H1 (cell line): ENCODE results near the gene ARID3B. TPM values are rescaled to one million over a fixed set of nuclear protein-coding genes. Genes with fewer than 3 reads are reported as not detected.

Experiments used
- CTCF ChIA-PET: fragments of 300-600 bp; sonication (Branson Sonifier 250); formaldehyde crosslinking; loops from one replicate; lab custom pipeline; 2021; ENCODE audit not compliant: partially characterized antibody; lab: Charles Lee
- POLR2A ChIA-PET: fragments of 300-600 bp; sonication (Branson Sonifier 250); formaldehyde crosslinking; loops from one replicate; lab custom pipeline; 2021; ENCODE audit warnings: inconsistent platforms; ENCODE audit not compliant: partially characterized antibody; lab: Charles Lee
- DNase-seq, 2 experiments: peaks; one replicate each; pipeline versions ENCODE4 v3.0.0 to v3.0.0-alpha.2; 2010 to 2022; ENCODE audit warnings: low spot score in 2 of 2, low read depth in 1 of 2, mixed read lengths in 1 of 2
- FAIRE-seq: peaks from 2 replicates; lab custom pipeline; 2011; peaks lifted over from hg19 to GRCh38; lab: Jason Lieb, UNC
- H2AFZ ChIP-seq: 2 replicates; pipeline ENCODE4 v1.8.1; 2012; ENCODE audit warnings: low read length, inconsistent platforms
- H2AK5ac ChIP-seq: 2 replicates; pipeline ENCODE4 v1.6.1; 2013; ENCODE audit warnings: low read depth, low read length
- H2BK120ac ChIP-seq: replicated peaks from 2 replicates; pipeline ENCODE3; 2013; ENCODE audit warnings: low read depth, low read length, inconsistent platforms
- H2BK12ac ChIP-seq: 2 replicates; pipeline ENCODE4 v1.6.1; 2013; ENCODE audit warnings: low read depth, low read length
- H2BK15ac ChIP-seq: 2 replicates; pipeline ENCODE4 v1.6.1; 2013; ENCODE audit warnings: low read length
- H2BK20ac ChIP-seq: 2 replicates; pipeline ENCODE4 v1.6.1; 2013; ENCODE audit warnings: low read length
- H2BK5ac ChIP-seq: 2 replicates; pipeline ENCODE4 v1.6.1; 2013; ENCODE audit warnings: low read depth, low read length
- H3K14ac ChIP-seq: 2 replicates; pipeline ENCODE4 v1.6.1; 2013; ENCODE audit warnings: inconsistent platforms; ENCODE audit not compliant: insufficient read length
- H3K18ac ChIP-seq: 2 replicates; pipeline ENCODE4 v1.6.1; 2013; ENCODE audit warnings: low read length; ENCODE audit errors: extremely low read depth
- H3K23ac ChIP-seq: 2 replicates; pipeline ENCODE4 v1.6.1; 2013; ENCODE audit warnings: inconsistent platforms; ENCODE audit not compliant: insufficient read length
- H3K23me2 ChIP-seq: 2 replicates; pipeline ENCODE4 v1.6.1; 2013; ENCODE audit warnings: low read depth, low read length
- H3K27ac ChIP-seq: 2 replicates; pipeline ENCODE4 v1.6.1; 2011; ENCODE audit warnings: low read depth, low read length, inconsistent platforms
- H3K27me3 ChIP-seq, 4 experiments: replicated peaks in 1 of 4; 1 replicate in 1 of 4; 2 replicates in 3 of 4; pipeline versions ENCODE4 v1.6.1 to v1.8.1; 2011 to 2013; ENCODE audit warnings: low read length in 3 of 4, mild to moderate bottlenecking in 3 of 4, inconsistent platforms in 2 of 4, mixed read lengths in 2 of 4, moderate library complexity in 1 of 4; ENCODE audit not compliant: control insufficient read depth in 3 of 4, insufficient read depth in 3 of 4; ENCODE audit errors: extremely low read depth in 1 of 4
- H3K36me3 ChIP-seq, 4 experiments: 2 replicates each; pipeline versions ENCODE4 v1.6.1 to v1.8.1; 2011 to 2013; ENCODE audit warnings: mild to moderate bottlenecking in 4 of 4, low read length in 3 of 4, moderate library complexity in 2 of 4, control low read depth in 1 of 4, inconsistent platforms in 1 of 4; ENCODE audit not compliant: insufficient read depth in 4 of 4, control insufficient read depth in 2 of 4
- H3K4ac ChIP-seq: replicated peaks from 2 replicates; pipeline ENCODE3; 2013; ENCODE audit warnings: low read length, low read depth, mixed read lengths, inconsistent platforms; ENCODE audit not compliant: insufficient read length
- H3K4me1 ChIP-seq, 4 experiments: replicated peaks in 1 of 4; 1 replicate in 1 of 4; 2 replicates in 3 of 4; pipeline versions ENCODE4 v1.6.1 to v1.8.1; 2011 to 2013; ENCODE audit warnings: low read length in 3 of 4, inconsistent platforms in 2 of 4, mixed read lengths in 1 of 4; ENCODE audit not compliant: insufficient read depth in 4 of 4, control insufficient read depth in 3 of 4
- H3K4me2 ChIP-seq, 2 experiments: 2 replicates each; pipeline versions ENCODE4 v1.6.1 to v1.8.1; 2011 to 2013; ENCODE audit warnings: low read depth in 2 of 2, low read length in 2 of 2, control low read depth in 1 of 2, inconsistent platforms in 1 of 2, mild to moderate bottlenecking in 1 of 2; ENCODE audit not compliant: insufficient read depth in 1 of 2
- H3K4me3 ChIP-seq, 4 experiments: fragments of 200-600, 300-600 bp in 1 of 4; sonication (generic), shearing (Covaris generic), sonication (Bioruptor Twin) in 1 of 4; 2 replicates each; pipeline versions ENCODE4 v1.5.1 to v1.8.1; 2011 to 2016; ENCODE audit warnings: low read length in 4 of 4, low read depth in 3 of 4, control low read depth in 2 of 4, inconsistent platforms in 2 of 4, mild to moderate bottlenecking in 2 of 4, mixed read lengths in 1 of 4, moderate library complexity in 1 of 4; ENCODE audit not compliant: insufficient read depth in 2 of 4; ENCODE audit errors: extremely low read depth in 1 of 4
- H3K56ac ChIP-seq: replicated peaks from 2 replicates; pipeline ENCODE3; 2013; ENCODE audit warnings: low read depth, mild to moderate bottlenecking, mixed read lengths, low read length, inconsistent platforms; ENCODE audit not compliant: insufficient read length
- H3K79me1 ChIP-seq: 2 replicates; pipeline ENCODE4 v1.6.1; 2013; ENCODE audit warnings: low read depth, low read length, control low read depth
- H3K79me2 ChIP-seq, 2 experiments: 2 replicates each; pipeline versions ENCODE4 v1.6.1 to v1.8.1; 2012 to 2013; ENCODE audit warnings: low read length in 2 of 2, mild to moderate bottlenecking in 2 of 2, inconsistent platforms in 1 of 2; ENCODE audit not compliant: insufficient read depth in 2 of 2, control insufficient read depth in 1 of 2
- H3K9ac ChIP-seq, 4 experiments: replicated peaks in 1 of 4; 1 replicate in 1 of 4; 2 replicates in 3 of 4; pipeline versions ENCODE4 v1.6.1 to v1.8.1; 2011 to 2013; ENCODE audit warnings: low read depth in 3 of 4, low read length in 3 of 4, control low read depth in 2 of 4, mild to moderate bottlenecking in 2 of 4, moderate library complexity in 2 of 4, inconsistent platforms in 1 of 4; ENCODE audit errors: extremely low read depth in 1 of 4
- H3K9me3 ChIP-seq, 2 experiments: 2 replicates each; pipeline versions ENCODE4 v1.6.1 to v1.8.1; 2012 to 2013; ENCODE audit warnings: mild to moderate bottlenecking in 2 of 2, moderate library complexity in 2 of 2, control low read depth in 1 of 2, inconsistent platforms in 1 of 2, low read depth in 1 of 2, low read length in 1 of 2, mixed read lengths in 1 of 2; ENCODE audit not compliant: insufficient read depth in 2 of 2
- H4K20me1 ChIP-seq, 2 experiments: replicated peaks in 1 of 2; 2 replicates each; pipeline versions ENCODE3 to v1.8.1; 2011 to 2013; ENCODE audit warnings: inconsistent platforms in 2 of 2, low read length in 2 of 2, mild to moderate bottlenecking in 1 of 2; ENCODE audit not compliant: insufficient read depth in 2 of 2, control insufficient read depth in 1 of 2
- H4K5ac ChIP-seq: 2 replicates; pipeline ENCODE4 v1.6.1; 2013; ENCODE audit warnings: low read length, low read depth, mixed read lengths, inconsistent platforms; ENCODE audit not compliant: insufficient read length
- H4K8ac ChIP-seq: 2 replicates; pipeline ENCODE4 v1.8.0; 2013; ENCODE audit warnings: mild to moderate bottlenecking, moderate library complexity, low read length, inconsistent platforms; ENCODE audit not compliant: insufficient read depth; ENCODE audit errors: extremely low read depth
- H4K91ac ChIP-seq: replicated peaks from 2 replicates; pipeline ENCODE3; 2013; ENCODE audit warnings: low read length, mixed read lengths, inconsistent platforms; ENCODE audit not compliant: insufficient read length
- ASH2L ChIP-seq: fragments of 200-600, 300-600 bp; sonication (generic); IDR thresholded peaks from one replicate; pipeline ENCODE4 v1.7.1; 2017; ENCODE audit warnings: low read length
- BACH1 ChIP-seq: IDR thresholded peaks from 2 replicates; pipeline ENCODE4 v1.6.1; 2012; ENCODE audit warnings: low read length, improper control_type of control experiment
- BCL11A ChIP-seq, 2 experiments: IDR thresholded peaks; one replicate each; pipeline ENCODE4 v1.6.1; 2011; ENCODE audit warnings: low read depth in 2 of 2, low read length in 2 of 2, mild to moderate bottlenecking in 2 of 2
- CBX8 ChIP-seq: fragments of 300-800, 300-1000 bp; sonication (generic); IDR thresholded peaks from 2 replicates; pipeline ENCODE4 v1.7.1; 2016; ENCODE audit warnings: low read depth, low read length, borderline replicate concordance
- CEBPB ChIP-seq: IDR thresholded peaks from 2 replicates; pipeline ENCODE4 v1.6.1; 2012; ENCODE audit warnings: low read depth, low read length
- CHD1 ChIP-seq: IDR thresholded peaks from 2 replicates; pipeline ENCODE4 v1.6.1; 2012; ENCODE audit warnings: low read depth, low read length, improper control_type of control experiment
- GTF2F1 ChIP-seq: IDR thresholded peaks from 2 replicates; pipeline ENCODE4 v1.6.1; 2012; ENCODE audit warnings: low read depth, low read length, improper control_type of control experiment, borderline replicate concordance
- HDAC2 ChIP-seq, 2 experiments: fragments of 300-600 bp in 1 of 2; sonication (generic) in 1 of 2; IDR thresholded peaks; 2 replicates each; pipeline ENCODE4 v1.6.1; 2011 to 2012; ENCODE audit warnings: low read depth in 2 of 2, low read length in 2 of 2, mild to moderate bottlenecking in 2 of 2, moderate library complexity in 2 of 2, borderline replicate concordance in 1 of 2, inconsistent platforms in 1 of 2
- HDAC6 ChIP-seq: IDR thresholded peaks from one replicate; pipeline ENCODE4 v1.7.1; 2012; ENCODE audit warnings: low read depth, mild to moderate bottlenecking, inconsistent platforms, low read length, moderate library complexity
- KDM5A ChIP-seq: fragments of 200-600 bp; IDR thresholded peaks from 2 replicates; pipeline ENCODE4 v1.7.1; 2012; ENCODE audit warnings: mild to moderate bottlenecking, low read length, inconsistent platforms, mixed read lengths
- MAFK ChIP-seq: IDR thresholded peaks from 2 replicates; pipeline ENCODE4 v1.6.1; 2012; ENCODE audit warnings: low read depth, mild to moderate bottlenecking, improper control_type of control experiment, low read length
- MAX ChIP-seq: IDR thresholded peaks from 2 replicates; pipeline ENCODE4 v1.6.1; 2012; ENCODE audit warnings: inconsistent platforms
- RFX5 ChIP-seq: IDR thresholded peaks from 2 replicates; pipeline ENCODE4 v1.6.1; 2011; ENCODE audit warnings: low read depth, low read length, improper control_type of control experiment, borderline replicate concordance
- SRF ChIP-seq: IDR thresholded peaks from 2 replicates; pipeline ENCODE4 v1.6.1; 2011; ENCODE audit warnings: mild to moderate bottlenecking, low read depth, low read length, moderate library complexity
- SUZ12 ChIP-seq: fragments of 200-600 bp; sonication (generic); IDR thresholded peaks from 2 replicates; pipeline ENCODE4 v1.6.1; 2012; ENCODE audit warnings: mild to moderate bottlenecking, inconsistent platforms, low read length, moderate library complexity, mixed read lengths
- WGBS, 2 experiments: shearing (Covaris generic) in 1 of 2; methylation state at CpG; one replicate each; pipeline versions ENCODE4 v1.1.6 to v1.1.7; 2013 to 2015; ENCODE audit warnings: low lambda C conversion rate in 2 of 2, mixed read lengths in 2 of 2, inconsistent platforms in 1 of 2, low coverage in 1 of 2, missing lambda C conversion rate in 1 of 2; ENCODE audit not compliant: insufficient replicate concordance in 2 of 2, insufficient coverage in 1 of 2, insufficient read length in 1 of 2; ENCODE audit errors: extremely low coverage in 1 of 2, missing lambda C conversion rate in 1 of 2; 5-methylcytosine and 5-hydroxymethylcytosine counted together
- polyA plus RNA-seq, 7 experiments: library from polyadenylated mRNA; depleted of rRNA in 3 of 7; stranded (reverse) in 5 of 7; unstranded in 2 of 7; fragments of >200 nt in 5 of 7; fragments of 200-250 nt in 2 of 7; gene quantifications; 1 replicate in 5 of 7; 2 replicates in 1 of 7; 4 replicates in 1 of 7; pipeline versions ENCODE4 v1.2.1 to v1.2.3, GENCODE V29; 2011 to 2013; ENCODE audit warnings: missing spikeins in 2 of 7, mixed read lengths in 2 of 7
- total RNA-seq: library from RNA; stranded (reverse); fragmentation: NEBNext Ultra II Directional; extraction: Animal tissue kit (Norgen Biotek cat#: 25700); gene quantifications from 2 replicates; pipeline ENCODE4 v1.2.1, GENCODE V29; 2021

ARID3B gene
- total and polyA plus RNA-seq, 2 of the 8 experiments (the other 6 are each of a cell fraction or from before 2014, with no cell fraction given) = 81.0 to 115 TPM

GRCh38 chr15:74548241-74548640, 7.2 kb downstream of the ARID3B start:
- H2AFZ ChIP-seq = no peak overlapping the region
- ChIA-PET POLR2A (interaction anchor here (0.6 to 1.1 kb wide), 4 partner anchors 11 to 207 kb away, joined by 3 to 4 read pairs (median 4); no protein-coding TSS in a partner anchor), CTCF (interaction anchor here (0.6 to 1.1 kb wide), 4 partner anchors 9 to 73 kb away, joined by 3 read pairs; no protein-coding TSS in a partner anchor)
- peaks cover 24 to 40% of the 10 kb centered on the region in 2 experiments for H4K20me1 ChIP-seq
- no peak overlapping the region for H3K23ac ChIP-seq
- peaks cover 2 to 7% (median 5%) of the 10 kb centered on the region in 4 experiments; a peak in 3 of 7 replicates for H3K4me1 ChIP-seq
- no peak overlapping the region for H3K14ac ChIP-seq
- DNase-seq (no peak), FAIRE-seq (no peak)
- no peak overlapping the region for H3K4me2 ChIP-seq
- no peak overlapping the region for H3K27ac ChIP-seq
- H4K5ac ChIP-seq = no peak overlapping the region
- H4K91ac ChIP-seq = no peak overlapping the region
- H2BK5ac ChIP-seq = no peak overlapping the region
- H2AK5ac ChIP-seq = no peak overlapping the region
- H3K9ac ChIP-seq = no peak overlapping the region; a peak in 1 of 7 replicates
- H2BK20ac ChIP-seq = no peak overlapping the region
- no peak overlapping the region for H2BK12ac ChIP-seq
- no peak overlapping the region for H2BK120ac ChIP-seq
- no peak overlapping the region for H4K8ac ChIP-seq
- H3K79me2 ChIP-seq = peaks cover 26 to 92% of the 10 kb centered on the region in 2 experiments
- WGBS, 2 experiments = 91% methylated on average over 5 of the region's 5 CpGs; no CpG with 5 or more reads in 1 of the 2 experiments
- no peaks in the 10 kb centered on the region for H3K9me3 ChIP-seq
- peaks cover 2% of the 10 kb centered on the region; the same call in 1 of the 2 replicates for H3K23me2 ChIP-seq
- H3K27me3 ChIP-seq = no peaks in the 10 kb centered on the region
- no peak overlapping the region for H3K4me3 ChIP-seq
- H3K4ac ChIP-seq = no peak overlapping the region
- peaks cover 15% of the 10 kb centered on the region for H3K79me1 ChIP-seq
- peaks cover 20 to 74% (median 50%) of the 10 kb centered on the region in 4 experiments for H3K36me3 ChIP-seq
- no peak overlapping the region for H3K56ac ChIP-seq
- no peak overlapping the region for H2BK15ac ChIP-seq
- no peak overlapping the region for H3K18ac ChIP-seq
- TF ChIP-seq CEBPB (no peak), KDM5A (no peak), SUZ12 (no peak), GTF2F1 (no peak), ASH2L (no peak), RFX5 (no peak), BCL11A (IDR thresholded peaks at IDR 0.05; ENCODE audit: low read depth in 2 of 2, low read length in 2 of 2) (no peak), MAX (no peak), MAFK (no peak), HDAC2 (IDR thresholded peaks at IDR 0.05; ENCODE audit: borderline replicate concordance in 1 of 2, low read depth in 2 of 2, low read length in 2 of 2) (no peak), BACH1 (no peak), CHD1 (no peak), CBX8 (no peak), HDAC6 (no peak), SRF (no peak)
